Esophagus squamous epithelium (tissue), 5 donors: ENCODE measurements around the gene FSTL4. TPM values are rescaled to one million over a fixed set of nuclear protein-coding genes. Genes with fewer than 3 reads are reported as not detected.

Experiments
- DNase-seq: peaks from one replicate; lab custom pipeline; 2025; lab: John Stamatoyannopoulos, UW
- H3K27ac ChIP-seq, 4 donors: fragments of 200-600 bp; sonication (generic); one replicate each; pipeline ENCODE4 v1.5.1; 2016 to 2019; ENCODE audit warnings: mild to moderate bottlenecking in 1 of 4
- H3K27me3 ChIP-seq, 4 donors: fragments of 200-600 bp; sonication (generic); 1 replicate in 3 of 4; 2 replicates in 1 of 4; pipeline versions ENCODE4 v1.5.1 to v1.6.0; 2017 to 2021; ENCODE audit warnings: antibody characterized with exemption in 1 of 4
- H3K36me3 ChIP-seq, 3 donors: fragments of 200-600 bp; sonication (generic); one replicate each; pipeline ENCODE4 v1.5.1; 2016 to 2019
- H3K4me1 ChIP-seq, 3 donors: fragments of 200-600 bp; sonication (generic); one replicate each; pipeline ENCODE4 v1.5.1; 2017 to 2019
- H3K4me3 ChIP-seq, 4 donors: fragments of 200-600 bp; sonication (generic); 1 replicate in 3 of 4; 2 replicates in 1 of 4; pipeline ENCODE4 v1.5.1; 2016 to 2019; ENCODE audit warnings: mild to moderate bottlenecking in 2 of 4, moderate library complexity in 1 of 4
- H3K9me3 ChIP-seq, 3 donors: fragments of 200-600 bp; sonication (generic); one replicate each; pipeline ENCODE4 v1.5.1; 2016 to 2019
- CTCF ChIP-seq, 6 experiments: fragments of 450-650 bp in 4 of 6; fragments of 200-600 bp in 2 of 6; sonication (generic) in 2 of 6; IDR thresholded peaks; one replicate each; pipeline ENCODE4 v1.5.1; 2016 to 2019; ENCODE audit warnings: antibody characterized with exemption in 6 of 6, mild to moderate bottlenecking in 4 of 6, moderate library complexity in 4 of 6
- POLR2A ChIP-seq, 4 donors: fragments of 450-650 bp; IDR thresholded peaks; one replicate each; pipeline ENCODE4 v1.6.1; 2017; ENCODE audit warnings: antibody characterized with exemption in 4 of 4, mild to moderate bottlenecking in 4 of 4, moderate library complexity in 3 of 4
- WGBS, 2 donors: methylation state at CpG; one replicate each; pipeline ENCODE4 v1.1.5; 2018; 5-methylcytosine and 5-hydroxymethylcytosine counted together
- intact Hi-C: fragments of 100-400 bp; cut with DNase I; formaldehyde crosslinking; loops from one replicate; pipeline ENCODE4 v1.15.0; 2022
- total RNA-seq, 4 donors: library from RNA; depleted of rRNA; stranded (reverse); fragments of >200 nt; gene quantifications; one replicate each; pipeline ENCODE4 v1.1.0, GENCODE V29; 2016
- donor health status: DM: yes; HTN: yes; CAD: no.

The FSTL4 gene
- total RNA-seq, 4 donors from 2014 or later, result 0.53 to 4.1 (median 1.4) TPM

GRCh38 chr5:133262690-133263089, 349.7 kb downstream of the FSTL4 start:
- intact Hi-C loops, result no loop called here
- Histone ChIP-seq H3K4me3 (no peak overlapping the region), H3K9me3 (no peaks in the 10 kb centered on the region), H3K27me3 (no peaks in the 10 kb centered on the region), H3K4me1 (no peaks in the 10 kb centered on the region), H3K36me3 (no peaks in the 10 kb centered on the region), H3K27ac (no peak overlapping the region)
- TF ChIP-seq POLR2A (IDR thresholded peaks at IDR 0.05) (no peak), CTCF (IDR thresholded peaks at IDR 0.05) (no peak)
- no peak for DNase-seq
- WGBS, 2 donors, result 76 to 100% methylated on average over 2 to 4 of the region's 4 CpGs

GRCh38 chr5:133261993-133262392, 350.3 kb downstream of the FSTL4 start:
- no peak for DNase-seq
- Histone ChIP-seq H3K36me3 (no peaks in the 10 kb centered on the region), H3K9me3 (no peaks in the 10 kb centered on the region), H3K4me1 (no peaks in the 10 kb centered on the region), H3K27ac (no peak overlapping the region), H3K4me3 (no peak overlapping the region), H3K27me3 (no peaks in the 10 kb centered on the region)
- TF ChIP-seq CTCF (IDR thresholded peaks at IDR 0.05) (no peak), POLR2A (IDR thresholded peaks at IDR 0.05) (no peak)
- 86 to 93% methylated on average over 6 of the region's 6 CpGs for WGBS, 2 donors
- intact Hi-C loops, result no loop called here

GRCh38 chr5:133260715-133261114, 351.6 kb downstream of the FSTL4 start:
- intact Hi-C loops, result no loop called here
- 63 to 100% methylated on average over 1 to 3 of the region's 3 CpGs for WGBS, 2 donors
- H3K27ac ChIP-seq, result no peak overlapping the region
- no peaks in the 10 kb centered on the region for H3K9me3 ChIP-seq
- no peak overlapping the region for H3K4me3 ChIP-seq
- no peak for TF ChIP-seq POLR2A (IDR thresholded peaks at IDR 0.05)
- no peak for TF ChIP-seq CTCF (IDR thresholded peaks at IDR 0.05)
- DNase-seq, result no peak
- no peaks in the 10 kb centered on the region for H3K36me3 ChIP-seq
- no peaks in the 10 kb centered on the region for H3K4me1 ChIP-seq
- H3K27me3 ChIP-seq, result no peaks in the 10 kb centered on the region

GRCh38 chr5:133259199-133259997, 352.9 kb downstream of the FSTL4 start:
- intact Hi-C loops, result no loop called here
- Histone ChIP-seq H3K27me3 (no peaks in the 10 kb centered on the region), H3K27ac (no peak overlapping the region), H3K9me3 (no peaks in the 10 kb centered on the region), H3K4me3 (no peak overlapping the region), H3K4me1 (no peaks in the 10 kb centered on the region), H3K36me3 (no peaks in the 10 kb centered on the region)
- TF ChIP-seq POLR2A (IDR thresholded peaks at IDR 0.05), result no peak
- no peak for TF ChIP-seq CTCF (IDR thresholded peaks at IDR 0.05)
- no peak for DNase-seq
- 73 to 83% methylated on average over 7 to 9 of the region's 10 CpGs for WGBS, 2 donors

GRCh38 chr5:133257977-133258376, 354.4 kb downstream of the FSTL4 start:
- 79 to 89% methylated on average over 2 of the region's 2 CpGs for WGBS, 2 donors
- intact Hi-C loops, result no loop called here
- Histone ChIP-seq H3K36me3 (no peaks in the 10 kb centered on the region), H3K9me3 (no peaks in the 10 kb centered on the region), H3K27me3 (no peaks in the 10 kb centered on the region), H3K4me3 (no peak overlapping the region), H3K27ac (no peak overlapping the region), H3K4me1 (no peaks in the 10 kb centered on the region)
- TF ChIP-seq POLR2A (IDR thresholded peaks at IDR 0.05) (no peak), CTCF (IDR thresholded peaks at IDR 0.05) (no peak)
- no peak for DNase-seq
